GM12801 (cell line): ENCODE results near the gene GSG1L.

Experiments used
- CTCF ChIP-seq: IDR thresholded peaks from one replicate; pipeline ENCODE4 v1.5.1; 2011; ENCODE audit warnings: control low read depth; ENCODE audit not compliant: insufficient read length; ENCODE audit errors: extremely low read depth

The GSG1L gene

GRCh38 chr16:28098959-28099945 lies 35.7 kb upstream of the GSG1L start:
- TF ChIP-seq CTCF, result no peak

GRCh38 chr16:28098171-28098958 lies 34.9 kb upstream of the GSG1L start:
- no peak for TF ChIP-seq CTCF

- no peak for TF ChIP-seq CTCF
Measured at GRCh38 chr16:28096983-28097899, 33.7 kb upstream of the GSG1L start.

- no peak for TF ChIP-seq CTCF
Measured at GRCh38 chr16:28093385-28093725, 29.8 kb upstream of the GSG1L start.

- TF ChIP-seq CTCF, result no peak
Measured at GRCh38 chr16:28092721-28093384, 29.3 kb upstream of the GSG1L start.

- no peak for TF ChIP-seq CTCF
Measured at GRCh38 chr16:28091656-28092055, 28.1 kb upstream of the GSG1L start.
